Subcutaneous adipose tissue (tissue), 4 donors: Measurements from ENCODE around the gene DDX42. TPM values are rescaled to one million over a fixed set of nuclear protein-coding genes. Genes with fewer than 3 reads are reported as not detected.

Experiments used
- CTCF ChIP-seq: fragments of 450-650 bp; IDR thresholded peaks from one replicate; pipeline ENCODE4 v1.5.1; 2016; ENCODE audit warnings: low read depth, mild to moderate bottlenecking, control low read depth, antibody characterized with exemption, moderate library complexity
- total RNA-seq, 4 donors: library from RNA; depleted of rRNA; stranded (reverse); fragments of >200 nt; gene quantifications; one replicate each; pipeline ENCODE4 v1.1.0, GENCODE V29; 2016

Gene DDX42
- total RNA-seq, 4 donors from 2014 or later, result 121 to 179 (median 144) TPM

GRCh38 chr17:63753215-63753614 lies 20.8 kb upstream of the DDX42 start:
- TF ChIP-seq CTCF, result no peak

GRCh38 chr17:63754046-63754445 lies 19.9 kb upstream of the DDX42 start:
- no peak for TF ChIP-seq CTCF

- TF ChIP-seq CTCF, result no peak
These were observed 15.5 kb upstream of the DDX42 start for GRCh38 chr17:63758428-63758827.

- TF ChIP-seq CTCF, result no peak
These were observed 13.0 kb upstream of the DDX42 start for GRCh38 chr17:63760771-63761539.

GRCh38 chr17:63762161-63763078 lies 11.6 kb upstream of the DDX42 start:
- TF ChIP-seq CTCF, result no peak

GRCh38 chr17:63764716-63765115 lies 9.3 kb upstream of the DDX42 start:
- no peak for TF ChIP-seq CTCF

GRCh38 chr17:63766754-63767153 lies 7.2 kb upstream of the DDX42 start:
- no peak for TF ChIP-seq CTCF
